ENCODE measurements around the gene HOGA1.
"Not testable (repeated sequence)": the region's sequence is repeated elsewhere in the genome, so short reads cannot be mapped to it uniquely, and the experiment has no call there.

Gene HOGA1

GRCh38 chr10:97555541-97555940, 28.6 kb upstream of the HOGA1 start:
- not testable (repeated sequence) for FAIRE-seq

DNA sequence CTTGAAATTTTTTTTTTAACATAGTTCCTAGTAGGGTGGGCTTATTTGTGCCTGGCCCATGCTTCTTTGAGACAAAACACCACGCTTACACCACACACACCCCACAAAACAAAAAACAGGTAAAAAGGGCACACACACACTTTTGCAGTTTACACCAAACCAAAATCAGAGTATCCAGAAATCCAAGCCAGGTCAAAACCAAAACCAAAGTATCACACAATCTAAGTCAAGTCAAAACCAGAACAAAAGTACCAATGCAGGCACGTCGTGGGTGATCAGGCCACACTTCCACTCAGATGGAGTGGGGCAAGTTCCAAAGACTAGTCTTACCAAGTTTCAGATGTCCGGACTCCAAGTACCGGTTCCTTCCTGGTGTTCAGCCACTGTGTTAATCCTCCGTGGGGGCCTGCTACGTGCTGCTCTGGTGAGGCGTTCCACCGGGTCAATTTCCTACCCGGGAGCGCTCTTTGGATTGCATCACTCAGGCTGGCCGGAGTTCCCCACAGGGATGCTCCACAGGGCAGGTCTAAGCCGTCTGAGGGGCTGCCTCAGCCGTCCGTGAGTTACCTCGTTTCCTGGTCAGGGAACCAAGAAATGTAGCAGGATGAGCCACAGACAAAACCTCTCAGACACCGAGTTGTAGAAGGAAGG, 23.3 kb upstream of the HOGA1 start:
- not testable (repeated sequence) for FAIRE-seq

DNA sequence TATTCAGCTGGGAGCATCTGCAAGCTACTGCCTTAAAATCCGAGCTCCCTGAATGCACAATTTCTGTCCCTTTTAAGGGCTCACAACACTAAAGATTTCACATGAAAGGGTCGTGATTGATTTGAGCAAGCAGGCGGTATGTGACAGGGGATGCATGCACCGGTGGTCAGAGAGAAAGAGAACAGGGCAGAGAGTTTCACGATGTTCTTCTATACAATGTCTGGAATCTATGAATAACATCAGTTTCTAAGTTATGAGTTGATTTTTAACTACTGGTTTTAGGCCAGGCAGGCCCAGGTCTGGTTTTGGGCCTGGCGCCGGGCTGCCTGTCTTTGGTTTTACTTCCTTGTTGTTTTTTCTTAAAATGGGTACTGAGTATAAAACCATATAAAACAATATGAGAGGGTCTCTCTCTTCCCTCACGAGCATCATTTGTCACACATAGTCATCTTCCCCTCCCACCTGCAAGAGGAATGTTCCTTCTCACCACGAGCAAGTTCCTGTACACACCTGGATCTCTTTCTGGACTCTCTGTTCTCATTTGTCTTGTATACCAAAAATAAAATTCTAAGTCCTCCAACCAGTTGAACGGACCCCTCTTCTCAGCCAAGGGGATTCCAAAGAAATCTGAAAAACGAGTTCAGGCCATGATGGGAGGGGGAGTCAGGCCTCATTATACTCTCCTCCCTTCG, 22.7 kb upstream of the HOGA1 start:
- FAIRE-seq = not testable (repeated sequence)

- not testable (repeated sequence) for FAIRE-seq
Measured at GRCh38 chr10:97562329-97562728, 21.9 kb upstream of the HOGA1 start.

- no peak for FAIRE-seq
Measured at GRCh38 chr10:97563337-97563736, 20.9 kb upstream of the HOGA1 start.

- FAIRE-seq = no peak
Measured at GRCh38 chr10:97564776-97565175, 19.4 kb upstream of the HOGA1 start.

- FAIRE-seq = no peak
Measured at GRCh38 chr10:97566336-97566996, 17.7 kb upstream of the HOGA1 start.

GRCh38 chr10:97567891-97568290, 16.3 kb upstream of the HOGA1 start:
- FAIRE-seq = no peak

GRCh38 chr10:97570146-97570788, 13.9 kb upstream of the HOGA1 start:
- no peak for FAIRE-seq

DNA sequence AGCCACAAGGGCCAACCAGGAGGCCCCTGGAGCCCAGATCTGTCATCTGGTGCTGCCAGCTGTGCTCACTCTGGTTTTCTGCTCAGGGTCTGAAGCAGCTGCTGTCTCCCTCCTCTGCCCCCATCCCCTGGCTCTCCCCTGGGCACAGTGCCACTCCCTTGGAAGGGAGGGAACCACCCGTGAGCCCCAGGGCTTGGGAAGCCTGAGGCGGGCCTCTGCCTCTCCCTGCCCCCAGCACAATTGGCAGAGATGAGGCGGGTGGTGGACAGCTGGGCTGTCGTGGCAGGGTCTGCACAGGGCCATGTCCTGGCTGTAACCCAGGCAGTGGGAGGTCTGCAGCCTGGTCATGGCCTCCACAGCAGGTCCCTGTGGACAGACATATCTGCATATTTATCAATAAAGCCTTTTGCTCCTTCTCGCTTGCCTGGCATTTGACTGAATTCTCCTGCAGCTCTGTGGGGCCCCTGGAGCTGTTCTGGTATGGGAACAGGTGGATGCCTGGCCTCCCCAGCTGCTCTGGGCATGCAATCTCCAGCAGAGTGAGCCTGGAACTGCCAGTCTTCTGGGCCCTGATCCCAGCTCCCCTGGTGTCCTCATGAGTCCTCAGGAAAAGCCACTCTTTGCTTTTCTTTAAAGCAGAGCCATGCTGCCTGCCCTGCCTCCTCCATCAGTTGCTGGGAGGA, 13.3 kb upstream of the HOGA1 start:
- FAIRE-seq = no peak

GRCh38 chr10:97571622-97572021, 12.6 kb upstream of the HOGA1 start:
- no peak for FAIRE-seq

- no peak for FAIRE-seq
Measured at GRCh38 chr10:97572214-97572989, 11.8 kb upstream of the HOGA1 start, which contains the start of gene ANKRD2. Gene ANKRD2, plus strand, starts transcription at chr10:97572779. Its CDS starts 10 bp downstream, at chr10:97572789.

DNA sequence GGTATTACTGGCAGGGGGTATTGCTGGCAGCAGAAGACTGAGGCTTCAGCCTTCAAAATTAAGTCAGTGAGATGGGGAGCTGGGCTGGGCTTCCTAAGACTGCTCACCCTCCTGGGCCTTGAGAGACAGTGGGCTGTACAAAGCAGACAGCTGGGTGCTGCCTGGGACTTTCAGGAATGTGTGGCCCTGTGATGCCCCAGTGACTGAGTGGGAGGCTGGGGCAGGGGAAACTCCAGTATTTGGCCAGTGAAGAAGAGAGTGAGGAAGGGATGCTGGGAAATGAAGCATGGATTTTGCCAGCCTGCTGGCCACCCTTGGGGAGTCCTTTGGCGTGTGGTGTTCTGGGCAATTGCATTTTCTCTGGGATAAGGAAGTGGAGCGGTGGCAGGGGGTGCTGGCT, 11.2 kb upstream of the HOGA1 start:
- no peak for FAIRE-seq

GRCh38 chr10:97573672-97574071, 10.5 kb upstream of the HOGA1 start:
- FAIRE-seq = no peak

- no peak for FAIRE-seq
Measured at GRCh38 chr10:97574374-97575126, 9.6 kb upstream of the HOGA1 start.

GRCh38 chr10:97575127-97575668, 9.0 kb upstream of the HOGA1 start:
- no peak for FAIRE-seq

DNA sequence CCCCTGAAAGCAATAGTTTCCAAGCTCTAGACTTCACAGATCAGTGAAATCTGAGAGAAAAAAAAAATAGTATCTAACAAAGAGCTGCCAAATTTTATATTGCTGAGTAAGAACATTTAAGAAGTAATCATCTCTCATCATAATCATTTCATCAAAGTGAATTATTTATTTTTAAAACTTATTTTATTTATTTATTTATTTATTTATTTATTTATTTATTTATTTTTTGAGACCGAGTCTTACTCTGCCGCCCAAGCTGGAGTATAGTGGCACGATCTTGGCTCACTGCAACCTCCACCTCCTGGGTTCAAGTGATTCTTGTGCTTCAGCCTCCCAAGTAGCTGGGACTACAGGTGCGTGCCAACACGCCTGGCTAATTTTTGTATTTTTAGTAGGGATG, 7.7 kb upstream of the HOGA1 start:
- FAIRE-seq = not testable (repeated sequence)

DNA sequence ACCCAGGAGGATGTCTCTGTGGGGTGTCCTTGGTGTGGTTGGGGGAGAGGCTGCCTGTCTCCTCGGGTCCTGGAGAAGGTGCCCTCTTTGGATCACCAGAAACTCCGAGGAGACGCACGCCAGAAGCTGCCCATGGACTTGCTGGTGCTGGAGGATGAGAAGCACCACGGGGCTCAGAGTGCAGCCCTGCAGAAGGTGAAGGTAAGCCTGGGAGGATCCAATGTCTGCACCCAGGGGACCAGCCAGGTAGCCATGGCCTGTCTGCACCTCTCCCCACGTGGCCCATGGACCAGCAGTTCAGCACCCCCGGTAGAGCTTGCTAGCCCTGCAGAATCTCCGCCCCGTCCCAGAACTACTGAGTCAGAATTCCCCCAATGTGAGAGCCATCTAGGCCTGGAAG, 6.5 kb upstream of the HOGA1 start:
- no peak for FAIRE-seq

DNA sequence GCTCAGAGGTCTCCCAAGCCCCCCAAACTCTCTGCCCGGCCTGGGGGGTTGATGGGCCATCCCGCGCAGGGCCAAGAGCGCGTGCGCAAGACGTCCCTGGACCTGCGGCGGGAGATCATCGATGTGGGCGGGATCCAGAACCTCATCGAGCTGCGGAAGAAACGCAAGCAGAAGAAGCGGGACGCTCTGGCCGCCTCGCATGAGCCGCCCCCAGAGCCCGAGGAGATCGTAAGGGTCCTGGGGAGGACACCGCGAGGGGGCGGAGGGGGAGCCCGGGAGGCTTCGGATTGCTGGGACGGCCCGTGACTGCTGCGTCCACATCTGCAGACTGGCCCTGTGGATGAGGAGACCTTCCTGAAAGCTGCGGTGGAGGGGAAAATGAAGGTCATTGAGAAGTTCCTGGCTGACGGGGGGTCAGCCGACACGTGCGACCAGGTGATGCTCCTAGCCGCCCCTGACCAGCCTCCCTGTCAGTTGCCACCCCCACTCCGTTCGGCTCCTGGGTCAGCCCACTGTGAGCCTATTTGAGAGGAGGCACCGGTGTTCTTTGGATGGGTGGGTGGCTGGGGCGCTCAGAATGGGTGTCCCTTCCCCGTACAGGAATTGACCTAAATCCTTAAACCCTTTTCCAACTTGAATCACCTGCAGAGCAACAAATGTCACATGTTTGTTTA, 5.9 kb upstream of the HOGA1 start:
- no peak for FAIRE-seq
